K562 (cell line): ENCODE results near the gene AGPAT1. TPM values are rescaled to one million over a fixed set of nuclear protein-coding genes. Genes with fewer than 3 reads are reported as not detected.
A peak's percentile ranks its signal among the peaks of the same experiment; 100 is the strongest.

Experiments
- DACH1 ChIP-seq: fragments of 450-650 bp; IDR thresholded peaks from 2 replicates; pipeline ENCODE4 v1.6.1; 2018; ENCODE audit not compliant: partially characterized antibody
- ESRRA ChIP-seq: fragments of 450-650 bp; IDR thresholded peaks from 2 replicates; pipeline ENCODE4 v1.6.1; 2014; ENCODE audit warnings: low read depth, mild to moderate bottlenecking, moderate library complexity, borderline replicate concordance
- HBP1 ChIP-seq: fragments of 450-650 bp; formaldehyde crosslinking; IDR thresholded peaks from 2 replicates; pipeline ENCODE4 v1.4.0; 2022; ENCODE audit warnings: missing genetic modification characterization
- HDAC8 ChIP-seq: fragments of 450-650 bp; IDR thresholded peaks from 2 replicates; pipeline ENCODE4 v1.6.1; 2016; ENCODE audit warnings: mild to moderate bottlenecking, missing genetic modification characterization, moderate library complexity, missing compliant biosample characterization
- HNRNPK ChIP-seq: fragments of 200-400 bp; formaldehyde crosslinking; IDR thresholded peaks from one replicate; pipeline ENCODE4 v1.6.1; 2018; ENCODE audit warnings: mild to moderate bottlenecking, low read depth, low read length; ENCODE audit not compliant: poor library complexity, severe bottlenecking
- ILF3 ChIP-seq: fragments of 450-650 bp; IDR thresholded peaks from 2 replicates; pipeline ENCODE4 v1.6.1; 2018; ENCODE audit warnings: antibody characterized with exemption, mild to moderate bottlenecking, moderate library complexity, borderline replicate concordance
- MAFK ChIP-seq: IDR thresholded peaks from 2 replicates; pipeline ENCODE4 v1.6.1; 2011; ENCODE audit warnings: low read length, improper control_type of control experiment
- MCM7 ChIP-seq, 2 experiments: fragments of 450-650 bp; IDR thresholded peaks; 2 replicates each; pipeline ENCODE4 v1.6.1; 2016 to 2018
- MED1 ChIP-seq: sonication (generic); formaldehyde crosslinking; IDR thresholded peaks from 2 replicates; pipeline ENCODE4 v1.8.1; 2023; ENCODE audit warnings: missing genetic modification reagents, borderline replicate concordance
- MIER1 ChIP-seq: fragments of 450-650 bp; IDR thresholded peaks from 2 replicates; pipeline ENCODE4 v1.6.1; 2016; ENCODE audit warnings: antibody characterized with exemption, mild to moderate bottlenecking, low read depth
- NCOA6 ChIP-seq: fragments of 450-650 bp; IDR thresholded peaks from 2 replicates; pipeline ENCODE4 v1.6.1; 2017; ENCODE audit warnings: mild to moderate bottlenecking
- SFPQ ChIP-seq: fragments of 200-400 bp; formaldehyde crosslinking; IDR thresholded peaks from 2 replicates; pipeline ENCODE4 v1.6.1; 2017; ENCODE audit warnings: mild to moderate bottlenecking, low read depth, low read length, moderate library complexity
- XRCC3 ChIP-seq: fragments of 450-650 bp; IDR thresholded peaks from 2 replicates; pipeline ENCODE4 v1.6.1; 2017; ENCODE audit warnings: mild to moderate bottlenecking, moderate library complexity
- ZNF197 ChIP-seq: fragments of 200-800 bp; sonication (Bioruptor generic); IDR thresholded peaks from 2 replicates; pipeline ENCODE4 v1.6.1; 2016; ENCODE audit warnings: low read depth, missing genetic modification characterization, missing compliant biosample characterization
- ZNF668 ChIP-seq: fragments of 250-450 bp; sonication (Bioruptor Pico); IDR thresholded peaks from 2 replicates; pipeline ENCODE4 v1.8.0; 2022; ENCODE audit warnings: mild to moderate bottlenecking, inconsistent platforms
- ZNF696 ChIP-seq: fragments of 250-450 bp; sonication (Bioruptor Pico); conservative IDR thresholded peaks from 2 replicates; pipeline ENCODE4 v1.4.0; 2020; ENCODE audit warnings: mild to moderate bottlenecking, moderate library complexity
- polyA plus RNA-seq, 8 experiments: library from polyadenylated mRNA; depleted of rRNA in 4 of 8; stranded (reverse) in 5 of 8; unstranded in 3 of 8; fragments of >200 nt; fragmentation: Nextera tagmentation in 2 of 8; fragmentation: Illumina TruSeq in 1 of 8; extraction: Ambion mirVana in 2 of 8; extraction: Trizol in 1 of 8; gene quantifications; 2 replicates each; pipeline versions ENCODE4 v1.2.1 to v1.2.3, GENCODE V29; 2011 to 2014; ENCODE audit warnings: inconsistent platforms in 1 of 8, missing spikeins in 1 of 8
- total RNA-seq, 7 experiments: library from RNA; depleted of rRNA in 6 of 7; stranded (reverse); fragments of >200 nt in 6 of 7; fragmentation: Illumina TruSeq in 2 of 7; extraction: Trizol in 2 of 7; gene quantifications; 2 replicates each; pipeline versions ENCODE4 v1.2.1 to v1.2.3, GENCODE V29; 2011 to 2021; ENCODE audit warnings: low replicate concordance in 1 of 7
- TF ChIP-seq, protein P1 (sequence below): fragments of 450-650 bp; IDR thresholded peaks from 2 replicates; pipeline ENCODE4 v1.6.1; 2017; ENCODE audit warnings: mild to moderate bottlenecking, moderate library complexity
- TF ChIP-seq, protein P2 (sequence below): fragments of 250-450 bp; sonication (Bioruptor Pico); IDR thresholded peaks from 2 replicates; pipeline ENCODE4 v1.9.0; 2021; ENCODE audit warnings: mild to moderate bottlenecking, inconsistent platforms
- TF ChIP-seq, protein P3 (sequence below): IDR thresholded peaks from 2 replicates; pipeline ENCODE4 v1.6.1; 2014; ENCODE audit warnings: antibody characterized with exemption

AGPAT1 gene
- total and polyA plus RNA-seq, 9 of the 15 experiments (the other 6 are each of a cell fraction or from before 2014, with no cell fraction given) = 37.9 to 176 (median 69.4) TPM

DNA sequence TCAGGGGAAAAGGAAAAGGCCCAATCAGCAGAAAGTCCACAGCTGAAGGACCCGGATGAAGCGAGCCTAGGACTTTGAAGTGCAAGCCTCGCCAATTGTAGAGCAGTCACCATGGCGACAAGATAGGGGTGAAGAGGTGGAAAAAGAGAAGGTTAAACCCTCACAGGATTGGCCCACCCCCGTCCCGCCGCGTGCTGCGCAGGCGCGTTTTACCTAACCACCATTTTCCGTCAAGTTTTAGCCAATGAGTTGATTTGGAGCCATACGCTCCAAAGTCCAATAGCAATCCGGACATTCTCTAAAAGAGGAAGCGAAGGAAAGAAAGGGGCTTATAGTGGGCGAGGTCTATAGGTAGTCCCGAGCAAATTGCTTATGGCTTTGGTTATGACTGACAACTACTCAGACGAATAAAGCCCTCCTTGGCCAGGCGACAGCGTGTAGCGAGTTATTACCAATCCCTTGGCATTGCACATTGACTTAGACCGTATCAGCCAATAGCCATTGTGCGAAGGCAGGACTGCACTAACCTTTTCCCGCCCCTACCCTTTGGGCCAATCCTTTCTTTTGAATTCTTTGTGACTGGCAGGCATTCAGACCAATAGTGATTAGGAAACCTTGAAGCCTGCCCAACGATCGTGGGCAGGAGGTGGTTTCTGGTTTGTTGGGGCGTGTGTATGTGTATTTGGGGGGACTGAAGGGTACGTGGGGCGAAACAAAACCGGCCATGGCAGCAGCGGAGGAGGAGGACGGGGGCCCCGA, 2.1 kb upstream of the AGPAT1 start, which contains the start of gene RNF5 (continued):
- no peak for TF ChIP-seq SFPQ
- no peak for TF ChIP-seq ZNF668 (CRISPR knock-in tag)
- TF ChIP-seq MIER1 = no peak
- TF ChIP-seq, protein P1, sequence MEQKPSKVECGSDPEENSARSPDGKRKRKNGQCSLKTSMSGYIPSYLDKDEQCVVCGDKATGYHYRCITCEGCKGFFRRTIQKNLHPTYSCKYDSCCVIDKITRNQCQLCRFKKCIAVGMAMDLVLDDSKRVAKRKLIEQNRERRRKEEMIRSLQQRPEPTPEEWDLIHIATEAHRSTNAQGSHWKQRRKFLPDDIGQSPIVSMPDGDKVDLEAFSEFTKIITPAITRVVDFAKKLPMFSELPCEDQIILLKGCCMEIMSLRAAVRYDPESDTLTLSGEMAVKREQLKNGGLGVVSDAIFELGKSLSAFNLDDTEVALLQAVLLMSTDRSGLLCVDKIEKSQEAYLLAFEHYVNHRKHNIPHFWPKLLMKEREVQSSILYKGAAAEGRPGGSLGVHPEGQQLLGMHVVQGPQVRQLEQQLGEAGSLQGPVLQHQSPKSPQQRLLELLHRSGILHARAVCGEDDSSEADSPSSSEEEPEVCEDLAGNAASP = no peak
- no peak for TF ChIP-seq HNRNPK
- TF ChIP-seq HDAC8 (tag) = no peak
- no peak for TF ChIP-seq MED1 (CRISPR knock-in tag)
- no peak for TF ChIP-seq MCM7 (IDR thresholded peaks at IDR 0.05)
- TF ChIP-seq XRCC3 = no peak
- TF ChIP-seq HBP1 (CRISPR knock-in tag) = no peak
- no peak for TF ChIP-seq NCOA6
- TF ChIP-seq ZNF197 (CRISPR knock-in tag) = no peak
- TF ChIP-seq, protein P2, sequence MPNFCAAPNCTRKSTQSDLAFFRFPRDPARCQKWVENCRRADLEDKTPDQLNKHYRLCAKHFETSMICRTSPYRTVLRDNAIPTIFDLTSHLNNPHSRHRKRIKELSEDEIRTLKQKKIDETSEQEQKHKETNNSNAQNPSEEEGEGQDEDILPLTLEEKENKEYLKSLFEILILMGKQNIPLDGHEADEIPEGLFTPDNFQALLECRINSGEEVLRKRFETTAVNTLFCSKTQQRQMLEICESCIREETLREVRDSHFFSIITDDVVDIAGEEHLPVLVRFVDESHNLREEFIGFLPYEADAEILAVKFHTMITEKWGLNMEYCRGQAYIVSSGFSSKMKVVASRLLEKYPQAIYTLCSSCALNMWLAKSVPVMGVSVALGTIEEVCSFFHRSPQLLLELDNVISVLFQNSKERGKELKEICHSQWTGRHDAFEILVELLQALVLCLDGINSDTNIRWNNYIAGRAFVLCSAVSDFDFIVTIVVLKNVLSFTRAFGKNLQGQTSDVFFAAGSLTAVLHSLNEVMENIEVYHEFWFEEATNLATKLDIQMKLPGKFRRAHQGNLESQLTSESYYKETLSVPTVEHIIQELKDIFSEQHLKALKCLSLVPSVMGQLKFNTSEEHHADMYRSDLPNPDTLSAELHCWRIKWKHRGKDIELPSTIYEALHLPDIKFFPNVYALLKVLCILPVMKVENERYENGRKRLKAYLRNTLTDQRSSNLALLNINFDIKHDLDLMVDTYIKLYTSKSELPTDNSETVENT = 0 out of 2 replicates have a peak, but pooled peaks have one; percentile 22
- TF ChIP-seq MAFK = peak; percentile 97
- TF ChIP-seq ILF3 = no peak
- no peak for TF ChIP-seq DACH1
- peak; percentile 74; the same call in 1 of the 2 replicates for TF ChIP-seq ESRRA
- no peak for TF ChIP-seq ZNF696 (CRISPR knock-in tag)
- TF ChIP-seq, protein P3, sequence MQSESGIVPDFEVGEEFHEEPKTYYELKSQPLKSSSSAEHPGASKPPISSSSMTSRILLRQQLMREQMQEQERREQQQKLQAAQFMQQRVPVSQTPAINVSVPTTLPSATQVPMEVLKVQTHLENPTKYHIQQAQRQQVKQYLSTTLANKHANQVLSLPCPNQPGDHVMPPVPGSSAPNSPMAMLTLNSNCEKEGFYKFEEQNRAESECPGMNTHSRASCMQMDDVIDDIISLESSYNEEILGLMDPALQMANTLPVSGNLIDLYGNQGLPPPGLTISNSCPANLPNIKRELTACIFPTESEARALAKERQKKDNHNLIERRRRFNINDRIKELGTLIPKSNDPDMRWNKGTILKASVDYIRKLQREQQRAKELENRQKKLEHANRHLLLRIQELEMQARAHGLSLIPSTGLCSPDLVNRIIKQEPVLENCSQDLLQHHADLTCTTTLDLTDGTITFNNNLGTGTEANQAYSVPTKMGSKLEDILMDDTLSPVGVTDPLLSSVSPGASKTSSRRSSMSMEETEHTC = no peak
